Panc1 (cell line): ENCODE data around the gene CATSPERE. TPM values are rescaled to one million over a fixed set of nuclear protein-coding genes. Genes with fewer than 3 reads are reported as not detected.

ENCODE experiments used
- ATAC-seq: fragments of 200-7000 bp; cut with Tn5 transposase; 2 replicates; pipeline ENCODE4 v1.9.1; 2020; ENCODE audit warnings: mild to moderate bottlenecking, moderate library complexity
- BruUV-seq: library from RNA; stranded (reverse); fragments of 400-500 nt; replicated peaks from 2 replicates; lab custom pipeline; 2021; lab: Mats Ljungman, UMichigan
- CTCF ChIA-PET: fragments of 300-600 bp; sonication (Branson Sonifier 250); formaldehyde crosslinking; loops from one replicate; lab custom pipeline; 2022; ENCODE audit warnings: antibody characterized with exemption; lab: Charles Lee
- POLR2A ChIA-PET: fragments of 300-600 bp; sonication (Branson Sonifier 250); formaldehyde crosslinking; loops from one replicate; lab custom pipeline; 2022; ENCODE audit warnings: antibody characterized with exemption; lab: Charles Lee
- DNase-seq: peaks from one replicate; pipeline ENCODE4 v3.0.0-alpha.2; 2010; ENCODE audit warnings: low read depth, low spot score
- H3K27ac ChIP-seq: 2 replicates; pipeline ENCODE4 v1.5.1; 2011; ENCODE audit warnings: mild to moderate bottlenecking, low read length, inconsistent platforms
- H3K27me3 ChIP-seq: fragments of 200-500 bp; sonication (Bioruptor generic); 2 replicates; pipeline ENCODE4 v1.6.0; 2014; ENCODE audit warnings: low read length, inconsistent platforms; ENCODE audit not compliant: control insufficient read depth, insufficient read depth
- H3K36me3 ChIP-seq: fragments of 200-500 bp; sonication (Bioruptor generic); 2 replicates; pipeline ENCODE4 v1.5.1; 2014; ENCODE audit warnings: inconsistent platforms, mild to moderate bottlenecking, low read length, moderate library complexity; ENCODE audit not compliant: control insufficient read depth, insufficient read depth
- H3K4me1 ChIP-seq: 2 replicates; pipeline ENCODE4 v1.5.1; 2011; ENCODE audit warnings: inconsistent platforms, mild to moderate bottlenecking, low read length, moderate library complexity; ENCODE audit not compliant: control insufficient read depth, insufficient read depth
- H3K4me3 ChIP-seq, 2 experiments: 2 replicates each; pipeline ENCODE4 v1.5.1; 2011 to 2012; ENCODE audit warnings: low read depth in 2 of 2, low read length in 2 of 2, mild to moderate bottlenecking in 2 of 2, inconsistent platforms in 1 of 2, moderate library complexity in 1 of 2
- H3K9me3 ChIP-seq: fragments of 200-500 bp; sonication (Bioruptor generic); 2 replicates; pipeline ENCODE4 v1.5.1; 2014; ENCODE audit warnings: low read depth, mild to moderate bottlenecking, inconsistent platforms, low read length, moderate library complexity; ENCODE audit not compliant: control insufficient read depth, insufficient read depth
- CTCF ChIP-seq: fragments of 450-650 bp; IDR thresholded peaks from 2 replicates; pipeline ENCODE4 v1.5.1; 2017; ENCODE audit warnings: mild to moderate bottlenecking
- POLR2AphosphoS5 ChIP-seq: IDR thresholded peaks from 2 replicates; pipeline ENCODE4 v1.6.1; 2012; ENCODE audit warnings: mild to moderate bottlenecking, low read depth, low read length, moderate library complexity
- REST ChIP-seq, 2 experiments: IDR thresholded peaks; 2 replicates each; pipeline ENCODE4 v1.6.1; 2011 to 2012; ENCODE audit warnings: low read depth in 2 of 2, control low read depth in 1 of 2, low read length in 1 of 2, mild to moderate bottlenecking in 1 of 2, moderate library complexity in 1 of 2; ENCODE audit not compliant: insufficient read depth in 1 of 2
- SIN3A ChIP-seq: IDR thresholded peaks from 2 replicates; pipeline ENCODE4 v1.6.1; 2012; ENCODE audit warnings: low read depth, mild to moderate bottlenecking, low read length, moderate library complexity, borderline replicate concordance; ENCODE audit not compliant: insufficient read depth
- TCF7L2 ChIP-seq: IDR thresholded peaks from 2 replicates; pipeline ENCODE4 v1.6.1; 2011; ENCODE audit warnings: mild to moderate bottlenecking, low read depth, low read length, inconsistent platforms
- in situ Hi-C: cut with HindIII; loops from 2 replicates; pipeline ENCODE4 v1.10.0; 2016; ENCODE audit warnings: low sequenced_read_pairs, low pct_unique_long_range_greater_than_20kb
- intact Hi-C: fragments of 100-400 bp; cut with micrococcal nuclease; formaldehyde crosslinking; loops from one replicate; pipeline ENCODE4 v1.10.0; 2022; ENCODE audit not compliant: unreplicated experiment
- total RNA-seq: library from RNA; stranded (reverse); gene quantifications from one replicate; pipeline ENCODE4 v1.2.1, GENCODE V29; 2021; ENCODE audit not compliant: unreplicated experiment

The CATSPERE gene
- total RNA-seq, 1 experiment from 2014 or later: 0.31 TPM

GRCh38 chr1:244626709-244627108 is 165.6 kb downstream of the CATSPERE start:
- Histone ChIP-seq H3K4me3 (no peak overlapping the region), H3K4me1 (no peaks in the 10 kb centered on the region), H3K9me3 (no peaks in the 10 kb centered on the region), H3K36me3 (no peaks in the 10 kb centered on the region), H3K27ac (no peak overlapping the region), H3K27me3 (no peaks in the 10 kb centered on the region)
- TF ChIP-seq POLR2AphosphoS5: no peak
- no peak for TF ChIP-seq SIN3A
- BruUV-seq: no TSS peak
- ChIA-PET POLR2A (no interaction called here), CTCF (interaction anchor here (1.1 kb wide), 1 partner anchor 23 kb away, joined by 3 read pairs; no protein-coding TSS in a partner anchor)
- no peak for ATAC-seq
- DNase-seq: no peak
- in situ Hi-C loops: no loop called here
- intact Hi-C loops: no loop called here

GRCh38 chr1:244628789-244629188 is 167.7 kb downstream of the CATSPERE start:
- BruUV-seq: no TSS peak
- CTCF ChIA-PET: no interaction called here
- in situ Hi-C loops (no loop called here), intact Hi-C loops (no loop called here)
- DNase-seq (no peak), ATAC-seq (no peak)
- no peak for TF ChIP-seq REST (IDR thresholded peaks at IDR 0.05; ENCODE audit: insufficient read depth in 1 of 2, low read depth in 2 of 2, low read length in 1 of 2)
- TF ChIP-seq SIN3A: no peak
- TF ChIP-seq POLR2AphosphoS5: no peak
- TF ChIP-seq CTCF: no peak
- TF ChIP-seq TCF7L2: no peak
- Histone ChIP-seq H3K4me1 (no peaks in the 10 kb centered on the region), H3K36me3 (no peaks in the 10 kb centered on the region), H3K27me3 (no peaks in the 10 kb centered on the region; the same call in 1 of the 2 replicates), H3K27ac (no peak overlapping the region), H3K4me3 (no peak overlapping the region), H3K9me3 (0 out of 2 replicates have a peak, but pooled peaks cover 3% of the 10 kb centered on the region)
- POLR2A ChIA-PET: no interaction called here

GRCh38 chr1:244633140-244633539 is 172.1 kb downstream of the CATSPERE start:
- no peak for TF ChIP-seq TCF7L2
- no peak for TF ChIP-seq CTCF
- no peak for TF ChIP-seq SIN3A
- Histone ChIP-seq H3K27me3 (no peaks in the 10 kb centered on the region; the same call in 1 of the 2 replicates), H3K4me1 (no peaks in the 10 kb centered on the region), H3K9me3 (0 out of 2 replicates have a peak, but pooled peaks cover 3% of the 10 kb centered on the region), H3K27ac (no peak overlapping the region), H3K36me3 (no peaks in the 10 kb centered on the region), H3K4me3 (no peak overlapping the region)
- ChIA-PET POLR2A (no interaction called here), CTCF (no interaction called here)
- intact Hi-C loops (no loop called here), in situ Hi-C loops (no loop called here)
- no peak for DNase-seq
- no peak for ATAC-seq
- no TSS peak for BruUV-seq
